IMR-90 (cell line): ENCODE data around the gene PCDH1. TPM values are rescaled to one million over a fixed set of nuclear protein-coding genes. Genes with fewer than 3 reads are reported as not detected.

ENCODE experiments used
- ATAC-seq: fragments of 200-7000 bp; cut with Tn5 transposase; 2 replicates; pipeline ENCODE4 v1.9.1; 2020; ENCODE audit warnings: low read depth, mild to moderate bottlenecking, moderate library complexity
- BruUV-seq: library from RNA; stranded (reverse); fragments of 400-500 nt; replicated peaks from 2 replicates; lab custom pipeline; 2021; lab: Mats Ljungman, UMichigan
- CTCF ChIA-PET: fragments of 300-600 bp; formaldehyde crosslinking; extraction: SDS; loops from one replicate; lab custom pipeline; 2021; ENCODE audit warnings: antibody characterized with exemption; lab: Yijun Ruan, JAX
- POLR2A ChIA-PET: fragments of 300-600 bp; sonication (Branson Sonifier 250); formaldehyde crosslinking; loops from one replicate; lab custom pipeline; 2022; ENCODE audit warnings: antibody characterized with exemption; ENCODE audit not compliant: unreplicated experiment; lab: Charles Lee
- DNase-seq: peaks from one replicate; pipeline ENCODE4 v3.0.0; 2013
- H2AFZ ChIP-seq: replicated peaks from 2 replicates; pipeline ENCODE3; 2013; ENCODE audit warnings: low read length, mild to moderate bottlenecking; ENCODE audit not compliant: poor library complexity
- H2AK5ac ChIP-seq: 2 replicates; pipeline ENCODE4 v1.6.1; 2013; ENCODE audit warnings: low read depth, low read length, inconsistent platforms
- H2AK9ac ChIP-seq: replicated peaks from 2 replicates; pipeline ENCODE3; 2013; ENCODE audit warnings: mild to moderate bottlenecking, low read depth, low read length, moderate library complexity; ENCODE audit not compliant: poor library complexity
- H2BK120ac ChIP-seq: 2 replicates; pipeline ENCODE4 v1.6.1; 2013; ENCODE audit warnings: low read depth, low read length, inconsistent platforms
- H2BK15ac ChIP-seq: 3 replicates; pipeline ENCODE4 v1.6.1; 2013; ENCODE audit warnings: low read depth, low read length, inconsistent platforms
- H2BK20ac ChIP-seq: 2 replicates; pipeline ENCODE4 v1.6.1; 2013; ENCODE audit warnings: low read depth, mild to moderate bottlenecking, inconsistent platforms, low read length, moderate library complexity
- H2BK5ac ChIP-seq: 2 replicates; pipeline ENCODE4 v1.6.1; 2013; ENCODE audit warnings: mild to moderate bottlenecking, low read depth, low read length, inconsistent platforms; ENCODE audit not compliant: poor library complexity, severe bottlenecking
- H3K14ac ChIP-seq: replicated peaks from 2 replicates; pipeline ENCODE4 v1.6.1; 2013; ENCODE audit warnings: low read depth, low read length, inconsistent platforms
- H3K18ac ChIP-seq: 2 replicates; pipeline ENCODE4 v1.6.1; 2013; ENCODE audit warnings: low read depth, low read length, control low read depth
- H3K23ac ChIP-seq: 2 replicates; pipeline ENCODE4 v1.6.1; 2013; ENCODE audit warnings: low read depth, low read length, inconsistent platforms
- H3K27ac ChIP-seq: 2 replicates; pipeline ENCODE4 v1.5.1; 2013; ENCODE audit warnings: mild to moderate bottlenecking, control low read depth, low read length; ENCODE audit not compliant: insufficient read depth
- H3K27me3 ChIP-seq: 2 replicates; pipeline ENCODE4 v1.6.1; 2013; ENCODE audit warnings: low read length; ENCODE audit not compliant: control insufficient read depth, insufficient read depth
- H3K36me3 ChIP-seq: 2 replicates; pipeline ENCODE4 v1.6.1; 2013; ENCODE audit warnings: low read length, mixed read lengths; ENCODE audit not compliant: control insufficient read depth, insufficient read depth
- H3K4ac ChIP-seq: 2 replicates; pipeline ENCODE4 v1.6.1; 2013; ENCODE audit warnings: low read depth, low read length, inconsistent platforms
- H3K4me1 ChIP-seq: 2 replicates; pipeline ENCODE4 v1.6.1; 2013; ENCODE audit warnings: low read length, mixed read lengths; ENCODE audit not compliant: control insufficient read depth, insufficient read depth
- H3K4me2 ChIP-seq: 2 replicates; pipeline ENCODE4 v1.6.1; 2013; ENCODE audit warnings: low read depth, mild to moderate bottlenecking, control low read depth, low read length, moderate library complexity
- H3K4me3 ChIP-seq: 2 replicates; pipeline ENCODE4 v1.5.1; 2013; ENCODE audit warnings: low read depth, mild to moderate bottlenecking, control low read depth, low read length, moderate library complexity; ENCODE audit not compliant: insufficient read depth
- H3K56ac ChIP-seq: 2 replicates; pipeline ENCODE4 v1.6.1; 2013; ENCODE audit warnings: low read length, inconsistent platforms; ENCODE audit not compliant: insufficient read depth; ENCODE audit errors: extremely low read depth
- H3K79me1 ChIP-seq, 2 experiments: 2 replicates each; pipeline ENCODE4 v1.6.1; 2013; ENCODE audit warnings: low read length in 2 of 2, inconsistent platforms in 1 of 2, low read depth in 1 of 2
- H3K9ac ChIP-seq: 2 replicates; pipeline ENCODE4 v1.6.1; 2013; ENCODE audit warnings: low read depth, low read length, control low read depth
- H3K9me1 ChIP-seq: 2 replicates; pipeline ENCODE4 v1.6.1; 2013; ENCODE audit warnings: low read length, inconsistent platforms; ENCODE audit not compliant: insufficient read depth
- H3K9me3 ChIP-seq: 2 replicates; pipeline ENCODE4 v1.6.1; 2013; ENCODE audit warnings: low read length; ENCODE audit not compliant: control insufficient read depth, insufficient read depth
- H4K20me1 ChIP-seq: 2 replicates; pipeline ENCODE4 v1.6.1; 2013; ENCODE audit warnings: low read length, inconsistent platforms; ENCODE audit not compliant: insufficient read depth
- H4K5ac ChIP-seq: 2 replicates; pipeline ENCODE4 v1.6.1; 2013; ENCODE audit warnings: mild to moderate bottlenecking, low read depth, low read length, control low read depth
- H4K8ac ChIP-seq, 2 experiments: 2 replicates each; pipeline ENCODE4 v1.6.1; 2013; ENCODE audit warnings: low read depth in 2 of 2, low read length in 2 of 2, control low read depth in 1 of 2, inconsistent platforms in 1 of 2
- H4K91ac ChIP-seq: 2 replicates; pipeline ENCODE4 v1.6.1; 2013; ENCODE audit warnings: low read depth, low read length, inconsistent platforms; ENCODE audit not compliant: insufficient read depth
- MAZ ChIP-seq: IDR thresholded peaks from 2 replicates; pipeline ENCODE4 v1.6.1; 2012; ENCODE audit warnings: low read depth, mild to moderate bottlenecking, low read length, improper control_type of control experiment, moderate library complexity, borderline replicate concordance
- MXI1 ChIP-seq: IDR thresholded peaks from 2 replicates; pipeline ENCODE4 v1.6.1; 2012; ENCODE audit warnings: low read depth, mild to moderate bottlenecking, low read length, moderate library complexity, borderline replicate concordance
- NFE2L2 ChIP-seq: fragments of 150-350 bp; IDR thresholded peaks from 2 replicates; pipeline ENCODE4 v1.6.1; 2016; ENCODE audit warnings: low read depth, mild to moderate bottlenecking, low read length
- POLR2A ChIP-seq: IDR thresholded peaks from 2 replicates; pipeline ENCODE4 v1.6.1; 2012; ENCODE audit warnings: mild to moderate bottlenecking, low read depth, low read length
- RFX5 ChIP-seq: IDR thresholded peaks from 2 replicates; pipeline ENCODE4 v1.8.0; 2012; ENCODE audit warnings: low read depth, mild to moderate bottlenecking, low read length, moderate library complexity
- WGBS, 2 experiments: methylation state at CpG; one replicate each; pipeline versions ENCODE4 v1.1.5 to v1.1.7; 2013; ENCODE audit warnings: missing lambda C conversion rate in 2 of 2; ENCODE audit not compliant: insufficient read length in 1 of 2; ENCODE audit errors: extremely low coverage in 2 of 2; 5-methylcytosine and 5-hydroxymethylcytosine counted together
- dilution Hi-C: fragments of 300-500 bp; cut with HindIII; formaldehyde crosslinking; loops from one replicate; pipeline ENCODE4 v1.14.3; 2018; ENCODE audit warnings: low sequenced_read_pairs; ENCODE audit not compliant: unreplicated experiment
- in situ Hi-C: fragments of 300-500 bp; cut with MboI; formaldehyde crosslinking; loops from 3 replicates; pipeline ENCODE4 v1.14.3; 2019; ENCODE audit warnings: low sequenced_read_pairs, inconsistent platforms, mixed read lengths
- intact Hi-C: fragments of 100-400 bp; cut with micrococcal nuclease; formaldehyde crosslinking; loops from 2 replicates; pipeline ENCODE4 v1.10.0; 2022
- polyA plus RNA-seq, 3 experiments: library from polyadenylated mRNA; depleted of rRNA; stranded (reverse); fragments of >200 nt; gene quantifications; 2 replicates each; pipeline ENCODE4 v1.2.3, GENCODE V29; 2012; ENCODE audit warnings: low replicate concordance in 1 of 3
- total RNA-seq: library from RNA; depleted of rRNA; stranded (reverse); fragments of >200 nt; gene quantifications from 2 replicates; pipeline ENCODE4 v1.2.3, GENCODE V29; 2012

PCDH1 gene
- total and polyA plus RNA-seq, 2 of the 4 experiments (the other 2 are of a cell fraction): 0.74 to 0.90 TPM

DNA sequence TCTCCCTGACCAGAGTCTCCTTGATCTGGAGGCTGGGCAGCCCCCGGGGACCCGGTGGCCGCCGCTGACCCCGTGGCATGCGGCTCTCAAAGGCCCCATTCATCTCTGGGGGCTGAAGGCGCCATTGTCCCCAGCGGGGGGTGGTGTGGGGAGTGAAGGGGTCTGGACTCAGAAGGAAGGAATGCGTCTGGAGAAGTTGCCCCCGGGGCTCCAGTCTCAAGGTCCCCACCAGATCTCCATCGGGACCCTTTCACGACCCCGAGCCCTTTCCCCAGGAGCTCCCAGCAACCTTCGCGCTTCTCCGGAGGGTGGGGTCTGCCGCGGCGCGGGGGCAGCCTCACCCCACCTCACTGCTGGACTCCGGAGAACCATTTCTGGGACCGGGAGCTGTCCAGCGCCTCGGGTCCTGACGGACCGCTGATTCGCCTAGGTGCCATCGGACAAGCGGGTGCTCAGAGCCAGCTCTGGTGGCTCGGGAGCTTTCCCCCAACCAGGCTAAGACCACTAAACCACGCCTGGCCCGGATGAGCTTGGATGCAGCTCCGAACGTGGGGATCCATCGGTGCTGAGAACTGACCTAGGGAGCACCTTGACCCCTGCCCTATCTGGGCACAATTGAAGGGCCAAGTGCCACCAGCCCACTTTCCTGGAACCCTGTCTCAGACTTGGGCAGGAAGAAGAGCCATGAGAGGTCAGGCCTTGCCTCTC lies 5.1 kb upstream of the PCDH1 start:
- Histone ChIP-seq H3K9ac (no peak overlapping the region), H2BK5ac (no peak overlapping the region), H4K91ac (no peak overlapping the region), H3K4me2 (no peak overlapping the region), H3K4me3 (no peak overlapping the region), H3K4me1 (peaks cover 3% of the 10 kb centered on the region; the same call in 1 of the 2 replicates), H2BK20ac (no peak overlapping the region), H2AFZ (no peak overlapping the region), H3K4ac (no peak overlapping the region), H4K8ac (no peak overlapping the region), H2BK15ac (no peak overlapping the region), H3K14ac (no peak overlapping the region), H3K27ac (no peak overlapping the region), H2BK120ac (no peak overlapping the region), H3K27me3 (peaks cover 53% of the 10 kb centered on the region), H3K36me3 (no peaks in the 10 kb centered on the region), H3K56ac (no peak overlapping the region), H3K9me1 (no peaks in the 10 kb centered on the region), H3K23ac (no peak overlapping the region), H4K5ac (no peak overlapping the region), H3K79me1 (no peaks in the 10 kb centered on the region), H3K18ac (no peak overlapping the region), H4K20me1 (no peaks in the 10 kb centered on the region; the same call in 1 of the 2 replicates), H2AK5ac (no peak overlapping the region), H2AK9ac (peak overlapping the region; percentile 72), H3K9me3 (no peaks in the 10 kb centered on the region)
- in situ Hi-C loops (loop anchor here (5.0 kb wide), 1 partner anchor 186 kb away; no protein-coding TSS in a partner anchor), intact Hi-C loops (no loop called here), dilution Hi-C loops (no loop called here)
- ChIA-PET POLR2A (no interaction called here), CTCF (interaction anchor here (0.8 kb wide), 1 partner anchor 86 kb away, joined by 4 read pairs; the partner anchor contains the start of gene RNF14)
- TF ChIP-seq RFX5 (no peak), NFE2L2 (no peak), MXI1 (no peak), POLR2A (no peak), MAZ (peak; percentile 37; the same call in 1 of the 2 replicates)
- WGBS, 2 experiments: 4% methylated on average over 21 of the region's 35 CpGs; no CpG with 5 or more reads in 1 of the 2 experiments
- ATAC-seq (peak; percentile 46), DNase-seq (peak; percentile 11)
- BruUV-seq: no TSS peak
